Liver (tissue), 9 donors: Measurements from ENCODE around the gene GRAP2. TPM values are rescaled to one million over a fixed set of nuclear protein-coding genes. Genes with fewer than 3 reads are reported as not detected.

Experiments used
- DNase-seq: peaks from one replicate; pipeline ENCODE4 v3.0.0-alpha.2; 2017; ENCODE audit warnings: low spot score
- H3K27ac ChIP-seq, 2 donors: one replicate each; pipeline ENCODE4 v1.7.0; 2013; ENCODE audit warnings: inconsistent platforms in 2 of 2, low read length in 2 of 2, control low read depth in 1 of 2, low read depth in 1 of 2, mild to moderate bottlenecking in 1 of 2
- H3K27me3 ChIP-seq, 4 donors: one replicate each; pipeline versions ENCODE4 v1.6.1 to v1.7.0; 2013; ENCODE audit warnings: low read length in 3 of 4, inconsistent platforms in 1 of 4, mild to moderate bottlenecking in 1 of 4, moderate library complexity in 1 of 4; ENCODE audit not compliant: control insufficient read depth in 4 of 4, insufficient read depth in 4 of 4
- H3K36me3 ChIP-seq, 4 donors: one replicate each; pipeline versions ENCODE4 v1.6.1 to v1.7.0; 2013; ENCODE audit warnings: low read length in 3 of 4, mild to moderate bottlenecking in 3 of 4, low read depth in 1 of 4, moderate library complexity in 1 of 4; ENCODE audit not compliant: control insufficient read depth in 4 of 4, insufficient read depth in 3 of 4
- H3K4me1 ChIP-seq, 4 donors: one replicate each; pipeline versions ENCODE4 v1.6.1 to v1.7.0; 2013; ENCODE audit warnings: low read length in 3 of 4, mild to moderate bottlenecking in 3 of 4, moderate library complexity in 1 of 4; ENCODE audit not compliant: control insufficient read depth in 4 of 4, insufficient read depth in 4 of 4
- H3K4me3 ChIP-seq, 3 donors: one replicate each; pipeline versions ENCODE4 v1.6.1 to v1.7.0; 2013; ENCODE audit warnings: low read length in 3 of 3, control low read depth in 1 of 3, low read depth in 1 of 3, mild to moderate bottlenecking in 1 of 3
- H3K9ac ChIP-seq, 2 donors: one replicate each; pipeline ENCODE4 v1.7.0; 2013; ENCODE audit warnings: low read length in 2 of 2, mild to moderate bottlenecking in 2 of 2, moderate library complexity in 2 of 2, control low read depth in 1 of 2, low read depth in 1 of 2
- H3K9me3 ChIP-seq, 4 donors: one replicate each; pipeline versions ENCODE4 v1.6.1 to v1.7.0; 2013; ENCODE audit warnings: low read length in 3 of 4; ENCODE audit not compliant: control insufficient read depth in 4 of 4
- ATF3 ChIP-seq: IDR thresholded peaks from 2 replicates; pipeline ENCODE4 v1.6.1; 2016; ENCODE audit warnings: antibody characterized with exemption
- CTCF ChIP-seq: fragments of 150-350 bp; IDR thresholded peaks from 2 replicates; pipeline ENCODE4 v1.5.1; 2017; ENCODE audit warnings: improper control_type of control experiment, low read depth, low read length; ENCODE audit not compliant: missing input control
- EGR1 ChIP-seq, 2 donors: IDR thresholded peaks; 2 replicates each; pipeline ENCODE4 v1.6.1; 2016 to 2018; ENCODE audit warnings: antibody characterized with exemption in 2 of 2, low read depth in 2 of 2
- FOXA1 ChIP-seq: IDR thresholded peaks from 2 replicates; pipeline ENCODE4 v1.6.1; 2016; ENCODE audit warnings: antibody characterized with exemption
- FOXA2 ChIP-seq: IDR thresholded peaks from 2 replicates; pipeline ENCODE4 v1.6.1; 2016; ENCODE audit warnings: antibody characterized with exemption
- GABPA ChIP-seq, 2 donors: IDR thresholded peaks in 1 of 2; conservative IDR thresholded peaks in 1 of 2; 2 replicates each; pipeline ENCODE4 v1.6.1; 2016; ENCODE audit warnings: antibody characterized with exemption in 2 of 2, mild to moderate bottlenecking in 1 of 2, moderate library complexity in 1 of 2
- HNF4A ChIP-seq, 2 donors: conservative IDR thresholded peaks; 2 replicates each; pipeline ENCODE4 v1.6.1; 2016; ENCODE audit warnings: antibody characterized with exemption in 2 of 2, mild to moderate bottlenecking in 2 of 2
- HNF4G ChIP-seq: IDR thresholded peaks from 2 replicates; pipeline ENCODE4 v1.6.1; 2016; ENCODE audit warnings: antibody characterized with exemption
- JUND ChIP-seq, 2 donors: IDR thresholded peaks; 2 replicates each; pipeline ENCODE4 v1.6.1; 2016; ENCODE audit warnings: antibody characterized with exemption in 2 of 2
- NR2F2 ChIP-seq: IDR thresholded peaks from 2 replicates; pipeline ENCODE4 v1.6.1; 2016; ENCODE audit warnings: antibody characterized with exemption
- RAD21 ChIP-seq, 2 donors: IDR thresholded peaks; 2 replicates each; pipeline ENCODE4 v1.6.1; 2016; ENCODE audit warnings: antibody characterized with exemption in 2 of 2, mild to moderate bottlenecking in 2 of 2
- REST ChIP-seq: IDR thresholded peaks from 2 replicates; pipeline ENCODE4 v1.6.1; 2016; ENCODE audit warnings: antibody characterized with exemption, mild to moderate bottlenecking
- RXRA ChIP-seq, 2 donors: IDR thresholded peaks; 2 replicates each; pipeline ENCODE4 v1.6.1; 2017 to 2018; ENCODE audit warnings: antibody characterized with exemption in 2 of 2, mild to moderate bottlenecking in 1 of 2
- SP1 ChIP-seq: IDR thresholded peaks from 2 replicates; pipeline ENCODE4 v1.6.1; 2018; ENCODE audit warnings: antibody characterized with exemption, mild to moderate bottlenecking
- YY1 ChIP-seq: IDR thresholded peaks from 2 replicates; pipeline ENCODE4 v1.6.1; 2016; ENCODE audit warnings: antibody characterized with exemption, mild to moderate bottlenecking
- whole genome bisulfite sequencing: extraction: QIAGEN DNeasy Blood & Tissue Kit; methylation state at CpG from one replicate; pipeline ENCODE4 v1.1.7; 2013; 5-methylcytosine and 5-hydroxymethylcytosine counted together
- polyA plus RNA-seq, 2 donors: library from polyadenylated mRNA; stranded (reverse) in 1 of 2; unstranded in 1 of 2; fragments of 200-250 nt in 1 of 2; fragments of >200 nt in 1 of 2; fragmentation: Nextera tagmentation in 1 of 2; extraction: Ambion mirVana in 1 of 2; gene quantifications; one replicate each; pipeline versions ENCODE4 v1.2.1 to v1.2.3, GENCODE V29; 2013 to 2015
- total RNA-seq, 2 donors: library from RNA; depleted of rRNA; stranded (reverse); fragments of >200 nt; gene quantifications; one replicate each; pipeline ENCODE4 v1.2.3, GENCODE V29; 2014
- TF ChIP-seq, protein P1 (sequence below): IDR thresholded peaks from 2 replicates; pipeline ENCODE4 v1.6.1; 2016; ENCODE audit warnings: antibody characterized with exemption
- donor health status: healthy.
- donor health status: healthy.
- donor health status: healthy.
- donor health status: healthy.
- donor health status: healthy.

GRAP2 gene
- total and polyA plus RNA-seq, 4 donors: 0.22 to 38.2 (median 0.78) TPM

DNA sequence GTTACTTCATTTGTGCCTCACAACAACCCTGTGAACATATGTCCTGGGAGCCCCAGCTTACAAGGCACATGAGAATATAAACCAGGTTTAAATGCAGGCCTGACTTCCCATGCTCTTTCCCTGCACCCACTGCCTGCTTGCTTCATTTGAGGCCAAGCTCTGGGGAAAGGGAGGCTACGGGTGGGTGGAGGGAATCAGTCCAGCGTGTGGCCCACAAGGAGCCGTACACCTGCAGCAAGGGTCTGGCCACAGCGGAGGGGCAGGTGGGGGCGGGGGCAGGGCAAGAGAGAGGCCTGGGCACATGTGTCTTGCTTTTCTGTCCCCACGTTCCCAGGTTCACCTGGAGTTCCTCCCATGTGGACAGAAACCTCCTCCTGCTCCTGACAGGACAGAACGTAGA is 120.1 kb downstream of the GRAP2 start (continued):
- TF ChIP-seq REST: no peak
- TF ChIP-seq ATF3: no peak
- TF ChIP-seq YY1: no peak
- no peak for TF ChIP-seq GABPA (IDR thresholded peaks at IDR 0.05 in 1 of 2, conservative IDR thresholded peaks at IDR 0.05 in 1 of 2)
- no peak for TF ChIP-seq HNF4G
- no peak for TF ChIP-seq SP1
- no peak for TF ChIP-seq JUND (IDR thresholded peaks at IDR 0.05)

DNA sequence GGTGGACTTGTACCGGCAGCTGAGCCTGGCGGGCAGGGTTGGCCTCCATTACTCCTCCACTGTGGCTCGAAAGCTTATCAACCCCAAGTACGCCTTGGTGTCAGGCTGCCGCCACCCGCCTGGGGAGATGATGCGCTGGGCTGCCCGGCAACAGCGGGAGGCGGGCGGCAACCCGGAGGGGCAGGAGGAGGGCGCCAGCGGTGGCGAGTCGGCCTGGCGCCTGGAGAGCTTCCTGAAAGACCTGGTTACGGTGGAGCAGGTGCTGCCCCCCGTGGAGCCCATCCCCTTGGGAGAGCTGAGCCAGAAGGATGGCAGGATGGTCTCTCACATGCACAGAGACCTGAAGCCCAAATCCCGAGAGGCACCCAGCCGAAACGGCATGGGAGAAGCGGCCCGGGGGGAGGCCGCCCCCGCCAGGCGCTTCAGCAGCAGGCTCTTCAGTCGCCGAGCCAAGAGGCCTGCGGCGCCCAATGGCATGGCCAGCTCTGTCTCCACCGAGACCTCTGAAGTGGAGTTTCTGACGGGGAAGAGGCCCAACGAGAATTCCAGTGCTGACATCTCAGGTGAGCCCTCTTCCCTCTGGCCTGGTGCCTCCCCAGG is 120.6 kb downstream of the GRAP2 start:
- WGBS: 93% methylated on average over 34 of the region's 34 CpGs
- Histone ChIP-seq H3K27ac (no peak overlapping the region), H3K36me3 (no peaks in the 10 kb centered on the region), H3K9ac (no peak overlapping the region), H3K4me3 (no peak overlapping the region), H3K4me1 (no peaks in the 10 kb centered on the region), H3K9me3 (no peaks in the 10 kb centered on the region), H3K27me3 (no peaks in the 10 kb centered on the region)
- DNase-seq: no peak
- TF ChIP-seq FOXA2 (no peak), GABPA (IDR thresholded peaks at IDR 0.05 in 1 of 2, conservative IDR thresholded peaks at IDR 0.05 in 1 of 2) (no peak)

GRCh38 chr22:40022536-40023240 is 121.8 kb downstream of the GRAP2 start:
- H3K9me3 ChIP-seq: no peaks in the 10 kb centered on the region
- H3K4me3 ChIP-seq: no peak overlapping the region
- no peak overlapping the region for H3K9ac ChIP-seq
- TF ChIP-seq GABPA (IDR thresholded peaks at IDR 0.05 in 1 of 2, conservative IDR thresholded peaks at IDR 0.05 in 1 of 2): no peak
- no peak for TF ChIP-seq SP1
- TF ChIP-seq RXRA (IDR thresholded peaks at IDR 0.05): no peak
- TF ChIP-seq, protein P1, sequence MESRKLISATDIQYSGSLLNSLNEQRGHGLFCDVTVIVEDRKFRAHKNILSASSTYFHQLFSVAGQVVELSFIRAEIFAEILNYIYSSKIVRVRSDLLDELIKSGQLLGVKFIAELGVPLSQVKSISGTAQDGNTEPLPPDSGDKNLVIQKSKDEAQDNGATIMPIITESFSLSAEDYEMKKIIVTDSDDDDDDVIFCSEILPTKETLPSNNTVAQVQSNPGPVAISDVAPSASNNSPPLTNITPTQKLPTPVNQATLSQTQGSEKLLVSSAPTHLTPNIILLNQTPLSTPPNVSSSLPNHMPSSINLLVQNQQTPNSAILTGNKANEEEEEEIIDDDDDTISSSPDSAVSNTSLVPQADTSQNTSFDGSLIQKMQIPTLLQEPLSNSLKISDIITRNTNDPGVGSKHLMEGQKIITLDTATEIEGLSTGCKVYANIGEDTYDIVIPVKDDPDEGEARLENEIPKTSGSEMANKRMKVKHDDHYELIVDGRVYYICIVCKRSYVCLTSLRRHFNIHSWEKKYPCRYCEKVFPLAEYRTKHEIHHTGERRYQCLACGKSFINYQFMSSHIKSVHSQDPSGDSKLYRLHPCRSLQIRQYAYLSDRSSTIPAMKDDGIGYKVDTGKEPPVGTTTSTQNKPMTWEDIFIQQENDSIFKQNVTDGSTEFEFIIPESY: no peak
- no peak for TF ChIP-seq RAD21 (IDR thresholded peaks at IDR 0.05)
- TF ChIP-seq FOXA2: no peak
- TF ChIP-seq NR2F2: no peak
- TF ChIP-seq JUND (IDR thresholded peaks at IDR 0.05): no peak
- TF ChIP-seq HNF4G: no peak
- TF ChIP-seq ATF3: no peak
- TF ChIP-seq REST: no peak
- TF ChIP-seq HNF4A (conservative IDR thresholded peaks at IDR 0.05): no peak
- TF ChIP-seq YY1: no peak
- TF ChIP-seq FOXA1: no peak
- no peak for TF ChIP-seq CTCF
- TF ChIP-seq EGR1 (IDR thresholded peaks at IDR 0.05; ENCODE audit: low read depth in 2 of 2): no peak
- DNase-seq: no peak
- H3K27ac ChIP-seq: no peak overlapping the region
- no peaks in the 10 kb centered on the region for H3K4me1 ChIP-seq
- H3K27me3 ChIP-seq: no peaks in the 10 kb centered on the region
- WGBS: 85% methylated on average over 11 of the region's 11 CpGs
- no peaks in the 10 kb centered on the region for H3K36me3 ChIP-seq
